WTC11 (cell line): ENCODE results near the gene SMARCC2. TPM values are rescaled to one million over a fixed set of nuclear protein-coding genes. Genes with fewer than 3 reads are reported as not detected.

Source experiments
- ATAC-seq: fragments of 200-7000 bp; cut with Tn5 transposase; 2 replicates; pipeline ENCODE4 v1.10.0; 2021; ENCODE audit warnings: mild to moderate bottlenecking, moderate library complexity
- CTCF ChIA-PET: fragments of 300-600 bp; sonication (Branson Sonifier 250); formaldehyde crosslinking; loops from one replicate; lab custom pipeline; 2021; ENCODE audit warnings: antibody characterized with exemption; lab: Charles Lee
- POLR2A ChIA-PET: fragments of 350-600 bp; sonication (Branson Sonifier 250); formaldehyde crosslinking; loops from one replicate; lab custom pipeline; 2021; ENCODE audit warnings: antibody characterized with exemption; lab: Charles Lee
- DNase-seq: peaks from one replicate; pipeline ENCODE4 v3.0.0; 2021; ENCODE audit warnings: low spot score
- H3K27ac Mint-ChIP-seq: 2 replicates; pipeline ENCODE4 v1.8.0; 2021; ENCODE audit warnings: mixed read lengths
- H3K27me3 Mint-ChIP-seq: 2 replicates; pipeline ENCODE4 v1.8.0; 2021; ENCODE audit warnings: low read depth, mild to moderate bottlenecking, moderate library complexity, mixed read lengths
- H3K36me3 Mint-ChIP-seq: 2 replicates; pipeline ENCODE4 v1.8.0; 2021; ENCODE audit warnings: mixed read lengths
- H3K4me1 Mint-ChIP-seq: 2 replicates; pipeline ENCODE4 v1.8.0; 2022; ENCODE audit warnings: mixed read lengths
- H3K4me3 Mint-ChIP-seq: 2 replicates; pipeline ENCODE4 v1.8.0; 2021; ENCODE audit warnings: mild to moderate bottlenecking, moderate library complexity, mixed read lengths
- H3K9me3 Mint-ChIP-seq: 2 replicates; pipeline ENCODE4 v1.8.0; 2021; ENCODE audit warnings: mixed read lengths
- ARID4B ChIP-seq: sonication (generic); formaldehyde crosslinking; IDR thresholded peaks from 2 replicates; pipeline ENCODE4 v1.8.0; 2023; ENCODE audit warnings: missing genetic modification reagents, mild to moderate bottlenecking, borderline replicate concordance
- ERG ChIP-seq: fragments of 250-450 bp; sonication (Bioruptor Pico); IDR thresholded peaks from 2 replicates; pipeline ENCODE4 v1.8.0; 2021; ENCODE audit warnings: mild to moderate bottlenecking
- FOXP1 ChIP-seq: sonication (generic); formaldehyde crosslinking; IDR thresholded peaks from 2 replicates; pipeline ENCODE4 v1.8.0; 2022; ENCODE audit warnings: missing genetic modification reagents, mild to moderate bottlenecking, moderate library complexity, borderline replicate concordance
- MXD4 ChIP-seq: fragments of 250-450 bp; sonication (Bioruptor Pico); IDR thresholded peaks from 2 replicates; pipeline ENCODE4 v1.8.0; 2021; ENCODE audit warnings: mild to moderate bottlenecking, moderate library complexity, borderline replicate concordance
- NFE2L1 ChIP-seq: sonication (generic); formaldehyde crosslinking; IDR thresholded peaks from 2 replicates; pipeline ENCODE4 v1.8.1; 2023; ENCODE audit warnings: missing genetic modification reagents
- PREB ChIP-seq: sonication (generic); formaldehyde crosslinking; IDR thresholded peaks from 2 replicates; pipeline ENCODE4 v1.8.1; 2022; ENCODE audit warnings: mild to moderate bottlenecking, missing genetic modification reagents, moderate library complexity, borderline replicate concordance
- RELA ChIP-seq: sonication (generic); formaldehyde crosslinking; IDR thresholded peaks from 2 replicates; pipeline ENCODE4 v1.8.1; 2022; ENCODE audit warnings: missing genetic modification reagents, mild to moderate bottlenecking, borderline replicate concordance
- RORB ChIP-seq: fragments of 250-450 bp; sonication (Bioruptor Pico); IDR thresholded peaks from 2 replicates; pipeline ENCODE4 v1.9.0; 2021; ENCODE audit warnings: mild to moderate bottlenecking
- SOX15 ChIP-seq: fragments of 250-450 bp; sonication (Bioruptor Pico); IDR thresholded peaks from 2 replicates; pipeline ENCODE4 v1.9.0; 2021; ENCODE audit warnings: mild to moderate bottlenecking
- TEAD1 ChIP-seq: sonication (generic); formaldehyde crosslinking; IDR thresholded peaks from 2 replicates; pipeline ENCODE4 v1.8.0; 2022; ENCODE audit warnings: mild to moderate bottlenecking, missing genetic modification reagents
- USF2 ChIP-seq: sonication (generic); formaldehyde crosslinking; IDR thresholded peaks from 2 replicates; pipeline ENCODE4 v1.8.1; 2023; ENCODE audit warnings: mild to moderate bottlenecking, missing genetic modification reagents, moderate library complexity
- ZNF263 ChIP-seq: sonication (generic); formaldehyde crosslinking; IDR thresholded peaks from 2 replicates; pipeline ENCODE4 v1.8.1; 2022; ENCODE audit warnings: low read depth, mild to moderate bottlenecking, moderate library complexity, missing genetic modification reagents
- ZNF423 ChIP-seq: fragments of 250-450 bp; sonication (Bioruptor Pico); IDR thresholded peaks from 2 replicates; pipeline ENCODE4 v2.1.2; 2022; ENCODE audit warnings: mild to moderate bottlenecking, moderate library complexity
- ZNF512 ChIP-seq: sonication (generic); formaldehyde crosslinking; IDR thresholded peaks from 2 replicates; pipeline ENCODE4 v1.8.1; 2022; ENCODE audit warnings: missing genetic modification reagents, borderline replicate concordance
- ZNF532 ChIP-seq: fragments of 250-450 bp; sonication (Bioruptor Pico); IDR thresholded peaks from 2 replicates; pipeline ENCODE4 v1.9.0; 2021; ENCODE audit warnings: mild to moderate bottlenecking, borderline replicate concordance
- total RNA-seq: library from RNA; stranded (reverse); gene quantifications from 3 replicates; pipeline ENCODE4 v1.2.3, GENCODE V29; 2021

SMARCC2 gene
- total RNA-seq, 1 experiment from 2014 or later, result 76.8 TPM

- TF ChIP-seq ZNF512, result no peak
- TF ChIP-seq ZNF423 (CRISPR knock-in tag), result no peak
- 0 out of 2 replicates have a peak, but pooled peaks have one; percentile 42 for TF ChIP-seq NFE2L1 (CRISPR knock-in tag)
- no peak for TF ChIP-seq SOX15 (CRISPR knock-in tag)
- no peak for TF ChIP-seq MXD4 (CRISPR knock-in tag)
- TF ChIP-seq FOXP1, result no peak
- TF ChIP-seq TEAD1 (CRISPR knock-in tag), result no peak
Measured at GRCh38 chr12:56160193-56160763, 29.0 kb downstream of the SMARCC2 start (continued).

- TF ChIP-seq SOX15 (CRISPR knock-in tag) (no peak), ERG (CRISPR knock-in tag) (0 out of 2 replicates have a peak, but pooled peaks have one; percentile 26), USF2 (CRISPR knock-in tag) (no peak)
- TF ChIP-seq, all 79 proteins: peak for 1
- H3K27ac Mint-ChIP-seq, result peak overlapping the region; percentile 93
- no peaks in the 10 kb centered on the region for H3K27me3 Mint-ChIP-seq
- ChIA-PET CTCF (interaction anchor here (0.8 to 2.2 kb wide), 8 partner anchors 28 to 107 kb away, joined by 3 to 11 read pairs (median 4); partner anchors contain the start of genes RNF41, SMARCC2 and ZC3H10), POLR2A (interaction anchor here (1.0 to 7.2 kb wide), 8 partner anchors 17 to 201 kb away, joined by 3 to 104 read pairs (median 11); partner anchors contain the start of genes ESYT1, PA2G4, RNF41 and SMARCC2)
- ATAC-seq (no peak), DNase-seq (no peak)
- no peaks in the 10 kb centered on the region for H3K9me3 Mint-ChIP-seq
- H3K4me3 Mint-ChIP-seq, result peak overlapping the region; percentile 96
- H3K4me1 Mint-ChIP-seq, result peaks cover 49% of the 10 kb centered on the region
- H3K36me3 Mint-ChIP-seq, result peaks cover 62% of the 10 kb centered on the region
Measured at GRCh38 chr12:56159482-56160192, 29.6 kb downstream of the SMARCC2 start.

GRCh38 chr12:56158926-56159461 is 30.3 kb downstream of the SMARCC2 start:
- Mint-ChIP-seq H3K27me3 (no peaks in the 10 kb centered on the region), H3K36me3 (peaks cover 56% of the 10 kb centered on the region), H3K9me3 (no peaks in the 10 kb centered on the region), H3K4me3 (peak overlapping the region; percentile 96), H3K27ac (peak overlapping the region; percentile 93), H3K4me1 (peaks cover 49% of the 10 kb centered on the region)
- ATAC-seq (peak; percentile 34), DNase-seq (peak; percentile 72)
- CTCF ChIA-PET, result interaction anchor here (0.8 to 2.2 kb wide), 9 partner anchors 29 to 107 kb away, joined by 3 to 11 read pairs (median 5); partner anchors contain the start of genes ESYT1, RNF41, SMARCC2 and ZC3H10
- POLR2A ChIA-PET, result interaction anchor here (1.0 to 7.2 kb wide), 9 partner anchors 16 to 201 kb away, joined by 3 to 104 read pairs (median 8); partner anchors contain the start of genes ERBB3, ESYT1, PA2G4 and RNF41
- TF ChIP-seq ARID4B (CRISPR knock-in tag) (no peak; the same call in 1 of the 2 replicates), ZNF263 (CRISPR knock-in tag) (no peak), RELA (CRISPR knock-in tag) (no peak), PREB (CRISPR knock-in tag) (no peak), ZNF532 (peak; percentile 33; the same call in 1 of the 2 replicates), RORB (no peak)
